Caco-2 (cell line): ENCODE measurements around the gene XRCC4. TPM values are rescaled to one million over a fixed set of nuclear protein-coding genes. Genes with fewer than 3 reads are reported as not detected.

Experiments
- Bru-seq: library from RNA; stranded (reverse); fragments of 400-500 nt; gene quantifications from one replicate; lab custom pipeline; 2021; lab: Mats Ljungman, UMichigan
- BruChase-seq, 2 experiments: library from RNA; stranded (reverse); fragments of 400-500 nt; gene quantifications; one replicate each; lab custom pipeline; 2021; lab: Mats Ljungman, UMichigan
- BruUV-seq: library from RNA; stranded (reverse); fragments of 400-500 nt; replicated peaks from 2 replicates; lab custom pipeline; 2021; lab: Mats Ljungman, UMichigan
- CTCF ChIA-PET: fragments of 300-600 bp; sonication (Branson Sonifier 250); formaldehyde crosslinking; loops from one replicate; lab custom pipeline; 2022; ENCODE audit warnings: antibody characterized with exemption; lab: Charles Lee
- POLR2A ChIA-PET: fragments of 300-600 bp; sonication (Branson Sonifier 250); formaldehyde crosslinking; loops from one replicate; lab custom pipeline; 2022; ENCODE audit warnings: antibody characterized with exemption; lab: Charles Lee
- DNase-seq, 2 experiments: peaks; one replicate each; pipeline versions ENCODE4 v3.0.0 to v3.0.0-alpha.2; 2020 to 2022
- H3K27me3 ChIP-seq: replicated peaks from 2 replicates; pipeline ENCODE4 v1.6.0; 2011; ENCODE audit warnings: low read length; ENCODE audit not compliant: control insufficient read depth, insufficient read depth
- H3K36me3 ChIP-seq: 2 replicates; pipeline ENCODE4 v1.5.1; 2011; ENCODE audit warnings: low read length; ENCODE audit not compliant: control insufficient read depth, insufficient read depth
- H3K4me1 ChIP-seq: fragments of 250-450 bp; sonication (Bioruptor Pico); 2 replicates; pipeline ENCODE4 v1.5.1; 2020; ENCODE audit warnings: mild to moderate bottlenecking
- H3K4me3 ChIP-seq: 2 replicates; pipeline ENCODE4 v1.5.1; 2011; ENCODE audit warnings: low read depth, mild to moderate bottlenecking, control low read depth, low read length
- H3K9me3 ChIP-seq: fragments of 250-450 bp; sonication (Bioruptor Pico); 2 replicates; pipeline ENCODE4 v1.5.1; 2020; ENCODE audit warnings: mild to moderate bottlenecking, moderate library complexity
- H3K27ac Mint-ChIP-seq: one replicate; pipeline ENCODE4 v1.8.0; 2022; ENCODE audit warnings: mixed read lengths; ENCODE audit not compliant: unreplicated experiment
- H3K27me3 Mint-ChIP-seq: one replicate; pipeline ENCODE4 v1.8.0; 2022; ENCODE audit warnings: mixed read lengths; ENCODE audit not compliant: insufficient read depth, unreplicated experiment
- H3K36me3 Mint-ChIP-seq: one replicate; pipeline ENCODE4 v1.8.0; 2022; ENCODE audit warnings: mild to moderate bottlenecking, mixed read lengths; ENCODE audit not compliant: insufficient read depth, unreplicated experiment
- H3K4me1 Mint-ChIP-seq: one replicate; pipeline ENCODE4 v1.8.0; 2022; ENCODE audit warnings: low read depth, mixed read lengths; ENCODE audit not compliant: unreplicated experiment
- H3K4me3 Mint-ChIP-seq: one replicate; pipeline ENCODE4 v1.8.0; 2022; ENCODE audit warnings: mild to moderate bottlenecking, moderate library complexity, mixed read lengths; ENCODE audit not compliant: unreplicated experiment
- H3K9me3 Mint-ChIP-seq: one replicate; pipeline ENCODE4 v1.8.0; 2022; ENCODE audit warnings: mixed read lengths; ENCODE audit not compliant: unreplicated experiment
- CTCF ChIP-seq, 2 experiments: fragments of 200-600 bp in 1 of 2; IDR thresholded peaks; 1 replicate in 1 of 2; 2 replicates in 1 of 2; pipeline versions ENCODE4 v1.5.1 to v1.8.0; 2011 to 2022; ENCODE audit warnings: antibody characterized with exemption in 1 of 2, control low read depth in 1 of 2, inconsistent platforms in 1 of 2, low read depth in 1 of 2, low read length in 1 of 2, mild to moderate bottlenecking in 1 of 2, moderate library complexity in 1 of 2; ENCODE audit not compliant: insufficient read depth in 1 of 2, severe bottlenecking in 1 of 2, unreplicated experiment in 1 of 2
- intact Hi-C: fragments of 100-400 bp; cut with micrococcal nuclease; formaldehyde crosslinking; loops from one replicate; pipeline ENCODE4 v1.10.0; 2022; ENCODE audit not compliant: unreplicated experiment
- long read RNA-seq: library from polyadenylated mRNA; stranded (forward); transcript quantifications from one replicate; pipeline ENCODE4 v2.0.0, GENCODE V29; 2022
- total RNA-seq: library from RNA; stranded (reverse); gene quantifications from 2 replicates; pipeline ENCODE4 v1.2.3, GENCODE V29; 2022

XRCC4 gene
- total RNA-seq (13.0 and 13.5 TPM in 2 replicates), Bru-seq, nascent RNA (percentile 67 among the genes with signal in this experiment), BruChase-seq, experiment 1, labeled RNA remaining after a 2-hour chase (percentile 56 among the genes with signal in this experiment), BruChase-seq, experiment 2, labeled RNA remaining after a 6-hour chase (percentile 49 among the genes with signal in this experiment)
- long read RNA-seq, transcript XRCC4-202 (8 exons, 1,579 nt): major isoform, 27 of 48 reads
- long read RNA-seq, partial matches to known transcripts: 5 of 48 reads
- long read RNA-seq, other reads (novel, unspliced or antisense): 8 of 48 reads

- no peak for TF ChIP-seq CTCF (IDR thresholded peaks at IDR 0.05; ENCODE audit: insufficient read depth in 1 of 2, low read depth in 1 of 2, low read length in 1 of 2, severe bottlenecking in 1 of 2, unreplicated experiment in 1 of 2)
- peak within 1 kb of the TSS; percentile 99 for H3K4me3 Mint-ChIP-seq
- intact Hi-C loops: loop anchor here (2.0 to 5.0 kb wide), 5 partner anchors 45 to 486 kb away; partner anchors contain the start of gene VCAN
- peaks cover 6% of the 10 kb centered on the region for H3K36me3 Mint-ChIP-seq
- no peaks in the 10 kb centered on the region for H3K9me3 Mint-ChIP-seq
- no peaks in the 10 kb centered on the region for H3K27me3 Mint-ChIP-seq
- ChIA-PET CTCF (no interaction called here), POLR2A (interaction anchor here (0.6 to 1.4 kb wide), 8 partner anchors 22 to 799 kb away, joined by 3 to 8 read pairs (median 3); no protein-coding TSS in a partner anchor)
- BruUV-seq: TSS peak; percentile 68
- peak; percentile 96 to 98 for DNase-seq
- peaks cover 4% of the 10 kb centered on the region; the same call in 1 of the 2 replicates for H3K4me1 ChIP-seq
- H3K36me3 ChIP-seq: no peaks in the 10 kb centered on the region
- H3K27ac Mint-ChIP-seq: peak within 1 kb of the TSS; percentile 100
- H3K4me1 Mint-ChIP-seq: no peaks in the 10 kb centered on the region
- peak within 1 kb of the TSS; percentile 94 for H3K4me3 ChIP-seq
- H3K9me3 ChIP-seq: no peaks in the 10 kb centered on the region
- H3K27me3 ChIP-seq: no peaks in the 10 kb centered on the region
Measured at GRCh38 chr5:83076742-83077661, at the start of gene XRCC4, which contains the start of gene TMEM167A. TSS of gene XRCC4 (plus strand) at chr5:83077547. CDS start at chr5:83104920, 27,373 bp downstream. TSS of gene TMEM167A (minus strand) at chr5:83077394. CDS start at chr5:83077323, 71 bp downstream.

GRCh38 chr5:83029912-83030311, 47.4 kb upstream of the XRCC4 start:
- Mint-ChIP-seq H3K27me3 (no peaks in the 10 kb centered on the region), H3K27ac (no peak overlapping the region), H3K9me3 (no peaks in the 10 kb centered on the region), H3K36me3 (no peaks in the 10 kb centered on the region), H3K4me3 (no peak overlapping the region), H3K4me1 (no peaks in the 10 kb centered on the region)
- ChIA-PET POLR2A (no interaction called here), CTCF (no interaction called here)
- BruUV-seq: no TSS peak
- DNase-seq: no peak
- no peaks in the 10 kb centered on the region for H3K36me3 ChIP-seq
- no peaks in the 10 kb centered on the region for H3K27me3 ChIP-seq
- H3K4me1 ChIP-seq: no peaks in the 10 kb centered on the region
- H3K9me3 ChIP-seq: no peaks in the 10 kb centered on the region
- TF ChIP-seq CTCF (IDR thresholded peaks at IDR 0.05; ENCODE audit: insufficient read depth in 1 of 2, low read depth in 1 of 2, low read length in 1 of 2, severe bottlenecking in 1 of 2, unreplicated experiment in 1 of 2): no peak
- intact Hi-C loops: no loop called here
- no peak overlapping the region for H3K4me3 ChIP-seq

- no peaks in the 10 kb centered on the region for H3K9me3 Mint-ChIP-seq
- H3K27ac Mint-ChIP-seq: no peak overlapping the region
- no peaks in the 10 kb centered on the region for H3K27me3 Mint-ChIP-seq
- Histone ChIP-seq H3K9me3 (no peaks in the 10 kb centered on the region), H3K4me1 (no peaks in the 10 kb centered on the region), H3K4me3 (no peak overlapping the region), H3K27me3 (no peaks in the 10 kb centered on the region), H3K36me3 (no peaks in the 10 kb centered on the region)
- no peak for TF ChIP-seq CTCF (IDR thresholded peaks at IDR 0.05; ENCODE audit: insufficient read depth in 1 of 2, low read depth in 1 of 2, low read length in 1 of 2, severe bottlenecking in 1 of 2, unreplicated experiment in 1 of 2)
- H3K36me3 Mint-ChIP-seq: no peaks in the 10 kb centered on the region
- intact Hi-C loops: no loop called here
- DNase-seq: no peak
- no peaks in the 10 kb centered on the region for H3K4me1 Mint-ChIP-seq
- no peak overlapping the region for H3K4me3 Mint-ChIP-seq
- no TSS peak for BruUV-seq
- POLR2A ChIA-PET: no interaction called here
- CTCF ChIA-PET: no interaction called here
Measured at GRCh38 chr5:83031381-83031780, 46.0 kb upstream of the XRCC4 start.
